ENCODE data around the gene POMT1.

DNA sequence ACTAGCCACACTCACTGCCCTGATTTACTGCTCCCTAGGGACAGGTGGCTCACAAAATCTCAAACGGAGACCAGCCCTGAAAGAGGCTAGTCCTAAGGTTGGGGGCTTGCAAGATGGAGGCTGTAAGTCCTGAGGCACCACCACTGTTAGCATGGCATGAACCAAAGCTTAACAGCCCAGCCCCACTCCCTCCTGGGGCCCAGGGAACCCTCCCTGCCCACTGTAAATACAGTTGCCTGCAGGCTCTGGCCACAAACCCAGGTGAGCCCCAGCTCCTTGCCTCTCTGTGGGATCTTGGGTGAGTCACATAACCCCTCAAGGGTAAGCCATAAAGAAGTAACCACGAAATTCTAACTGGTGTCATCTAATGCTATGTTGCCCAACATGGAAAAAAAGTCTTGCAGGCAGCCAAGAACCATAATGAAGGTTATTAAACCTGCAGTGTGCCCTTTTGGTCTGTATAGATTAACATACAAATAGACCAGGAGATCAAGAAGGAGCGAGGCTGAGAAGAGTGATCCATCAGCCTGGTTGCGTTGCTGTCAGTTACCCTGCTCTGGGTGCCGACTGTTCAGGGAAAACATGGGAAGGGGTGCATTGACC, 1.7 kb upstream of the POMT1 start:
- TF ChIP-seq CTCF (conservative IDR thresholded peaks at IDR 0.05; ENCODE audit: low read depth, low read length), result no peak
- TF ChIP-seq EZH2 (IDR thresholded peaks at IDR 0.05; ENCODE audit: borderline replicate concordance, low read depth, low read length, poor library complexity, severe bottlenecking), result no peak

All from A673 (cell line).